Pons (tissue), 1 donor: ENCODE data around the gene SUGCT.

Experiments
- DNase-seq: peaks from one replicate; pipeline ENCODE4 v3.0.0-alpha.2; 2016; ENCODE audit warnings: low spot score

The SUGCT gene

DNA sequence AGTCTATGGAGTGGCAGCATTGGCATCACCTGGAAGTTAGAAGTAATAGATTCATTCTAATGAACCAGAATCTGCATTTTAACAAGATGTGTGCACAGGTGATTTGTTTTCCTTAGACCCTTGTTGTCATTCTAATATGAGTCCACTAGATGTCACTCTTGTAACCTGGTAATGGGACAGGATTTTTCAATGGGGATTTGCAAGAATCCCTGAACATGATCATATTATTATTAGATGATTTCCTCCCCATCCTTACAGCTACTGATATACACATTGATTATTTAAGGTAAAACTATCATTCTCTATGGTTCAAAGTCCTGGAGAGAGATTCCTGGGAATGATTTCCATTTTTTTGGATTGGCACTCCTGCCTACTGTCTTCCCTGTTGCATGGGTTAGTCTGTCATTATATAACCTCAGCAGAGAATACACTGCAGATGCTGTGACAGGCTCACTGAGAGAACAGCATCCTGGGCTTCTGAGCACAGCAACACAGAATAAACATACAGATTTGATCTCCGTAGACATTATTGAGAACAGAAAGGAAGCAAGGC, 194.9 kb downstream of the SUGCT start:
- DNase-seq, result peak; percentile 86

DNA sequence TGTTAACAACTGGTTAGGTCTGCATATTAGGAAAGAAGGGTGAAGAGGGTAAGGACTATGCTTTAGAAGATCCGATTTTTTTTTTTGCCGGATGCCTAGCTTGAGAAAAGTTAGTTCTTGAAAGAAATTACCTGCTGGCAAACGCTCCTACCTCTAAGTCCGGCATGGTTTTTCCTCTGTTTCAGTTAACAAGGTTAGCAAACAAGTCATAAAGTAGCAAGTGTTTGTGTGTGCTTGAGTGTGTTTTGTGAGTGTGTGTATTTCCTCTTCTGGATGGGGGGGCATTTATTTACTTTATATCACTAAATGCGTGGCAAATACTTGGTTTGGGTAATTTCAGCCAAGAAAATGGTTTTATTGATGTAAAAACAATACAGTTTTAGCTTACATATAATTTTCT, 195.6 kb downstream of the SUGCT start:
- peak; percentile 11 for DNase-seq

GRCh38 chr7:40331915-40332314, 197.1 kb downstream of the SUGCT start:
- DNase-seq, result no peak

DNA sequence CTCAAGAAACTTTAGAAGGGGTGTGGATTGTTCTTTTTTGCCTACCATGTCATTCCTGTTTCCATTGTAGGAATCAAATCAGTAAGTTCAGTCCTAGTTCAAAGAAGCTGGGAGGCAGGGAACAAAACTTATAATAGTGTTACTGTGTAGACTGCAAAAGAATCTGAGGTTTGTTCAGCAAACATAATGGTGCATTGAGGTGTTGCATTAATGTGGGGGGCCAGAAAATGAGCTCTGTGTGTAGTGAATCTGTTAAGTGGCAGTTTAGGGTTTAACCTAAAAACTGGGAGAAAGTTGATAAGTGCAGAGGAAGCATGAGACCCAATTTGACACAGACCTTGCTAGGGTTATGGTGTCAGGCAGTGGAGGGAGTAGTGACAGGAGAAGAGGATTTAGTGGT, 197.7 kb downstream of the SUGCT start:
- peak; percentile 29 for DNase-seq

DNA sequence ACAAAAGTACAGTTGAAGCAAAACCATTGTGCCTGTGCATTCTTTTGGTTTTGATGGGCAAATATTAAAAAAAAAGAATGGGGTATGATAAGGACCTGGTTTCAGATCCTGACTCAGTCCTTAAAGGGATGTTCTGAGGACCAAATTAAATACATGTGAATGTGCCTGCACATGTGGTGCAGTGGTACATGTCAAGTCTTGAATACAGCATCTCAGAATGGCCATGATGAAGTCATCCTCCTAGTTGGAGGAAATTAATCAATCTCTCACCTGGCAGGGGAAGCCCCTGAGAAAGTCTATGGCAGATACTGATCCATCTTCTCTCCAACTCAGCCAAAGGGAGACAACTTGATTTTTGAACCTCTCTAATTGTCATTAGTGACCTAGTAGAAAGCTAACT, 207.0 kb downstream of the SUGCT start:
- DNase-seq, result no peak

DNA sequence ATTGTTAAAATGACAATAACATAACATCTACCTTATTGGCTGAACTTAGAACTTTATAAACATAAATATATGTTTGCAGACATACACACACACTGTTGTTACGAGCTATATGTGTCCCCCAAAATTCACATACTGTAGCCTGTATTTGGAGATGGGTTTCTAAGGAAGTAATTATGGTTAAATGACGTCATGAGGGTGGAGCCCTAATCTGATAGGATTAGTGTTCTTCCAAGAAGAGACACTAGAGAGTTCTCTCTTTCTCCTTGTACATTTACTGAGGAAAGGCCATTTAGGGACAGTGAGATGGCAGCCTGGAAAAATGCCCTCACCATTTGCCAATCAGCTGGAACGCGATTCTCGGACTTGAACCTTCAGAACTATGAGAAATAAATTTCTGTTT, 211.7 kb downstream of the SUGCT start:
- no peak for DNase-seq

DNA sequence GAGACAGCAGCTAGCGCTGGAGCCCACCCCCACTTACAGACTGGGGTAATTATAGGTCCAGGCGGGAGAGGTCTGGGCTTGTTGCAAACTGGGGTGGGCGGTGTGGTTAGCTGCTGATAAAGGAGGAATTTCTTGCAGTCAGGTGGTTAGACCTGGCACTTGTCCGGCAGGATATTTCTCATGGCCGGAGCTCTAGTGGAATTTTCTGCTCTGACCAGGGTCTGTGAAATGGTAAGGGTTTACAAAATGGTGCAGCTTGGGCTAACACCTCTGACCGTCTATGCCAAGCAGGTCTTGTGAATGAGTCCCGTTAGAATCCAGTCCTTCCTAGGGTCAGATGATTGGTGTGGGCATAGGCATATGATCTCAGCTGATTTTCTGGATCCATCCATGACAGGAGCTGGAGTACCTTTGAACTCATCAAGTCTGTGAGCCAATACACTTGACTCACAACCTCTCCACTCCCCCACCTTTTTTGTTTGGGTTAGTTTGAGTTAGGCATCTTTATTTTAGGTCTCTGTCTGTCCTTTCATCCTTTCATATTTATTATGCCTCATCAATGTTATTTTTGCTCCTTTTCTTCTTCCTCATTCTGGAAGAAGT, 213.4 kb downstream of the SUGCT start:
- no peak for DNase-seq

DNA sequence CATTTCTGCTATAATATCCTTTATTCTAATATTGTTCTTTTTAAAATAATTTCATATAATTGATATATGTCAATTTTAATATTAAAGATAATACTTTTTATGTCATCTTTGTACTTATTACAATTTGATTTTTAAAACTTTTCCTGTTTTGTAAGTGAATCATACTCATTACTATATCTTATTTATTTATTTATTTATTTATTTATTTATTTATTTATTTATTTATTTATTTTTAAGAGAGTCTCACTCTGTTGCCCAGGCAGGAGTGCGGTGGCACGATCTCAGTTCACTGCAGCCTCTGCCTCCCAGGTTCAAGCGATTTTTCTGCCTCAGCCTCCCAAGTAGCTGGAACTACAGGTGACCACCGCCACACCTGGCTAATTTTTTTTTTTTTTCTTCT, 215.3 kb downstream of the SUGCT start:
- no peak for DNase-seq

DNA sequence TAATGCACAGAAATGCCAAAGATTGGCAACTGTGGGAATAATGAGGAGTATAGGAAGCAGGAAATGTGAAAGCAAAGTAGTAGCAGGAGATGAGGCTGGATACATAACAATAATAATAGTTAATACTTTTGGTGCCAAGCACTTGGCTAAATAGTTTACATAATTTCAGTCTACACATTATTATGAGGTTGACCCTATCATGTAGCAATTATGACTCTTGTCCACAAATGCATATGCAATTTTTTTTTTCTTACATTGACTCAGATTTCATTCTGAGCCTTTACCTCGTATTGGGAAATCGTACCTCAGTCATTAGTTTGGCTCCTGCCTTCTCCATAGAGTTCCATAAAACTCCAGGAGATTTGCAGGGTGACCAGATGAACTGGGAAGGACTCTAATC, 219.9 kb downstream of the SUGCT start:
- no peak for DNase-seq

DNA sequence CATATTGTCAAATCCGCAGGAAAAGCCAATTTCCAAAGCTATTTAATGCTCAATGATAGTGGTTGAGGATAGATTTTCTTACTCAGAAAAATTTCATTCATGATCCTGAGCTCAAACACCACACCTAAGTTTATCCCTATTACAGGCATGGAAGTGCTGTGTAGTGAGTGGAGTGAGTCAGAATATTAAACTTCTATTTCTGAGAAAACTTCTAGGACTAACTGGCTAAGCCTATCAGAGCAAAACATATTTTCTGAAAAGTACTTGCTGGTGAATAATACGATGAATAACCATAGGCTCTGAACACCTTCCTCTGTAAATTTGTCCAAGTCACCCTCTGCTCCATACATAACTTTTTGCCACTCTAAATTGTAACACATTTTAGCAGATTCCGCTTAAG, 221.5 kb downstream of the SUGCT start:
- DNase-seq, result no peak

GRCh38 chr7:40356871-40357709, 222.3 kb downstream of the SUGCT start:
- DNase-seq, result no peak

DNA sequence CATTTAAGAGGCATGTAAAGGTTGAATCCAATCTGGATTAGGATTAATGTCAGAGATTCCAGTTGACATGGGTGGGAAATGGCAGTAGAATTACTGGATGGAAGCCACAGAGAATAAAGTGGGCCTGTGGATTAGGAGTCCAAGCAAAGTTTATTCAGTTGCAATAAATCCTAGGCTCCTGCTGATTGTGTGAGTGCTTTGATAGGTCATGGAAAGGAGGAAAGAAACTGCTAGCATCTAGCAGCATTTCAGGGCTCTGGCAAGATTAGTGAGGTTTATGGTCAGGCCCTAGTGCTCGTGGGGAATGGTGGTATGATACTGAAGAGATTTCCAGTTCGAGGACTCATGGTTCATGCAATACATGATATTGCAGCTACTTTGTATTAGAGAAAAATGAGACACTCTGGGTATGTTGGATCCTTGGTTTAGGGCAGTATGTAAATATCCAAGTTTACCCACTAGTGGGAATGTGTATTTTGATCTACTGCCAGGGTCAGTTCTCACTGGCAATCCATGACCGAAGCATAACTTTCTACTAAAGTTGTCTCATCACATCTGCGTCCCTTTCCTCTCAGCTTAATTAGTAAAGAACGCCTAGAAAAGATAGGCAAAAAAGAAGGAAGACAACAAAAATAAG, 235.0 kb downstream of the SUGCT start:
- no peak for DNase-seq

GRCh38 chr7:40371806-40372440, 237.1 kb downstream of the SUGCT start:
- DNase-seq, result no peak

DNA sequence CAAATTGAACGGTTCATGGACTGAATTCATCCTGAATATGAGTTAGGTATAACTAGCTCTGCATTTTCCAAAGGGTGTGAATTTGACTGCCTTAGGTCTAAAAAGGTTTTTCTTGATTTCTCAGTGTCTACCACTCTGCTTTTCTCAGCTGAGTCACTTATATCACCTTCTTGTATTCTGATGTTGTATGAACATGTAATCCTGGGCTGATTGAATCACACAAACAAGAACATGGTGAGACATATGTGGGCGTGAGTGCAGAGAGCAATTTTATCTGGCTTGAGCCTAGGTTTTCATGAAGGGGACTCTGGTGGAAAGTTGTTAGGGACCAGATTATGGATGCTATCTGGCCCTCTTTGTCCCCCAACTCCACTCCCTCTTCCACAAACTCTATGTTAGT, 239.8 kb downstream of the SUGCT start:
- no peak for DNase-seq

DNA sequence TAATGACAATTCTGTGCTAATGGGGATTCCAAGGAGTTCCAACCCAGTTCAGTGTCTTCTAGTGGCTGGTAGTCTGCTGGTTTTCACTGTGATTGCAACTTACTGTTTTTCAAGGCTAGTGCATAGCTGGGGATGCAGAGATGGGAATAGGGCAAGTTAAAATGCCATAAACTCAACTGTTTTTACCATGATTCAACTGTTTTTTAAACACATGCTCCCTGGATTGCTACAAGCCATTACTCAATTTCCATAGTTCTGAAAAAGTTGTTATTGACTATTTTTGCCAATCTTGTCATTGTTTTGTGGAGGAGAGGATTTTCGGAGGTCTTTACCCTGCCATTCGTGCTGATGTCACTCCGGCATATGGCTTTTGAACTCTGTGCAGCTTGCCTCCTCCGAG, 245.3 kb downstream of the SUGCT start:
- DNase-seq, result no peak

DNA sequence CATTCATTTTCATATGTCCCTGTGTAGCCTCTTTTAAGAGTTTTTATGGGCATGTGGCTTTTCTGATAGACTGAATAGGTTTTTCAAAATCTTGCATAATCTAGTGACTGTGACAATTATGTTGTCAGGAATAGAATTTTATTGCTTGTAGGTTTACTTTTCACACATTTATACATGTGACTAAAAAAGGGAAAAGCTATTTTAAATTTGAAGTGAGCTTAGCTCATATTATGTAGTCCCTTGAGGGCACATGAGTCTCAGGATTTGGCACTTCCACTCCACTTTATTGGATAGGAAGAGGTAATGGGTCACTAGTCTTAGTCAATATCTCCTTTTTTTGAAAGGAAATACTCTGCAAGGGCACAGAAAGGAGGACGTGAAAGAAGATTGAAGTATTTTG, 247.3 kb downstream of the SUGCT start:
- no peak for DNase-seq

- DNase-seq, result no peak
Measured at GRCh38 chr7:40393660-40394059, 258.9 kb downstream of the SUGCT start.

GRCh38 chr7:40394400-40394799, 259.6 kb downstream of the SUGCT start:
- no peak for DNase-seq

- no peak for DNase-seq
Measured at GRCh38 chr7:40400525-40400924, 265.7 kb downstream of the SUGCT start.

DNA sequence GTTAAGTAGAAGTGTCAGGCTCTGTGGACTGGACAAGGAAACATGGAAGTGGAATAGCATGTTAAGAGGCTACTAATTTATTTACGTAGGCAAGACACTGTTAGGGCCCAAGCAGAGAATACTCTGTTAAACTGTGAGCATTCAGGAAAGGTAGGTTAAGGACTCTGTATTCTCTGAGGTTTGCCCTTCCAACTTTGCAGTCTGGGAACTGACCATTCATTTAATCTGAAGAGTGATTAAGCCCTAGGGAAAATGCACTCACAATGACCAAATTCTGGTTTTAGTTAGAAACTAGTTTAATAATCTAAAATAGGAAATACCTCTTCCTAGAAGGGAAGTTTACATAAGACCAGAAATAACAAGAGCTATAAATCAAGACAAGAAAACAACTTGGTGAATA, 266.6 kb downstream of the SUGCT start:
- no peak for DNase-seq

- DNase-seq, result no peak
Measured at GRCh38 chr7:40402661-40403060, 267.9 kb downstream of the SUGCT start.

DNA sequence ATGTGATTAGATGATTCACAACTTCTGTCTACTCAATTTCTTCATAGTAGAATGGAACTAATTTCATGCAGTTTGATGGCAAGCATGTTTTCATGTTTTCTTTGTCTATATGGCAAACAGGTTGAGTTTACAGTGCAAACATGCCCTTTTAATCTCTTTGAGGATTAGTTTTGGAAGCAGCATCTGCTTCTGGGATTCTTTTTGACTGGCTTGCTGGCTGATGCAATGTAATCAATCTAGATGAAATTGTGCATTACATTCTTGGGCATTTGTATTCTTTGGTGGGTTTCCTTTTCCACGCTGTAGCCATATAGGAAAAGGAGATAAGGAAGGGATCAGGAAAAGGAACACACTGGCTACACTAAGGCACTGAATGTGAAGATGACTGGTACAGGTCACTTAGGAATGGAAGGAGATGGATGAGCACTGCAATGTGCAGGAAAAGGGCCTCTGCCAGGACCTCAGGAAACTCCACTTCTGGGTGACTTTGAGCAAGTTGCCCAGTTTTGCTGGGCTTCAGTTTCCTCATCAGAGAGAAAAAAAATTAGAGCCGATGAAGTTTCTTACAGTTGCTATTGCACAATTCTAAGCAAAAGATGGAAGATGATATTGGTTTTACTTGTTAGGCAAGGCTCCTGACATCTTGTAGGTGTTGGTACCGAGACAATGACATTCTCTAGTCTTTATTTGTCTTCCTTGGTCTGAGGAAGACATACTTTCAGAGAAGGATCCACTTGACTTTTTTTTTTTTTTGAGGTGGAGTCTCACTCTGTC, 269.1 kb downstream of the SUGCT start:
- no peak for DNase-seq
